ENCODE data around the gene SLC34A1.

SLC34A1 gene

DNA sequence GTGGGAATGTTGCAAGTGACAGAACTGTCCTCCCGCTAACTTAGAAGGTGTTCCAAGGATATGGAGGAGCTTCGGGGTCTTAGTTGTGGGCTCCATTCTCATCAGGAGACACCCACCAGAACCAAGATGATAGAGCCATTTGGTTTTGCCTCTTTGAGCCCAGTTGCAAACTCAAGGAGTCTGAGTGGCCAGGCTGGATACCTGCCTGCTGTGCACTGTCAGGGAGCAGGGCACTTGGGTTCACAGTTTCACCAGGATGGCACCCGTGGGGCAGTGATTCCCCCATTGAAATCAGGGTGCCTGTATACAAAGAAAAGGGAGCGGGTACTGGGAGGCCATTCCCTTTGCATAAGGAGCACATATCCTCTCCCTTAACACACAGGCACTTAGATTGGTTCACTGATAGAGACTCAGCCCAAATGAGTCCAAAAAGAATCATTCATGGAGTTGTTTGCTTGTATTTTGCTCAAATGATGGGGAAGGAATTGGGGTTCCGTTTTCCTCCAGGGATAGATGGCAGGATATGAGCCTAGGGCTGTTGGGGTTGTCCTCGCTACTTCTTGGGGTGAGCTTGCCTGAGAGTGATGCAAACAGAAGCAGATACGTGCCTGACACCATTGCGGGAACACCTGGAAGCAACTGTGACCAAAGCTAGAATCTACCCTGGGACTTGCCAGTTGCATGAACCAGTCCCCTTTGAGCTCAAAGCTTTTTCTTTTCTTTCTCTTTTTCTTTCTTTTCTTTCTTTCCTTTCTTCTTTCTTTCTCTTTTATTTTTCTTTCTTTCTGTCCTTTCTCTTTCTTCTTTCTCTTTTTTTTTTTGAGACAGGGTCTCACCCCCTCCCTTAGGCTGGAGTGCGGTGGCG lies 61.0 kb downstream of the SLC34A1 start:
- no peak overlapping the region for H3K4me3 ChIP-seq (ENCODE audit: low read depth, low read length)
- TF ChIP-seq CTCF (conservative IDR thresholded peaks at IDR 0.05; ENCODE audit: low read depth, low read length) = no peak
- no peak for DNase-seq (ENCODE audit: low read depth)

GRCh38 chr5:177445917-177446199 lies 61.6 kb downstream of the SLC34A1 start:
- H3K4me3 ChIP-seq (ENCODE audit: low read depth, low read length) = peak overlapping the region; percentile 64
- DNase-seq (ENCODE audit: low read depth) = no peak
- no peak for TF ChIP-seq CTCF (conservative IDR thresholded peaks at IDR 0.05; ENCODE audit: low read depth, low read length)

- H3K4me3 ChIP-seq (ENCODE audit: low read depth, low read length) = peak within 1 kb of the TSS; percentile 64
- no peak for TF ChIP-seq CTCF (conservative IDR thresholded peaks at IDR 0.05; ENCODE audit: low read depth, low read length)
- peak; percentile 55 for DNase-seq (ENCODE audit: low read depth)
Observed at GRCh38 chr5:177446200-177447065, 62.2 kb downstream of the SLC34A1 start, which contains the start of gene PRR7. Gene PRR7 (plus strand): TSS chr5:177446814. CDS start chr5:177455068, 8,254 bp downstream.

DNA sequence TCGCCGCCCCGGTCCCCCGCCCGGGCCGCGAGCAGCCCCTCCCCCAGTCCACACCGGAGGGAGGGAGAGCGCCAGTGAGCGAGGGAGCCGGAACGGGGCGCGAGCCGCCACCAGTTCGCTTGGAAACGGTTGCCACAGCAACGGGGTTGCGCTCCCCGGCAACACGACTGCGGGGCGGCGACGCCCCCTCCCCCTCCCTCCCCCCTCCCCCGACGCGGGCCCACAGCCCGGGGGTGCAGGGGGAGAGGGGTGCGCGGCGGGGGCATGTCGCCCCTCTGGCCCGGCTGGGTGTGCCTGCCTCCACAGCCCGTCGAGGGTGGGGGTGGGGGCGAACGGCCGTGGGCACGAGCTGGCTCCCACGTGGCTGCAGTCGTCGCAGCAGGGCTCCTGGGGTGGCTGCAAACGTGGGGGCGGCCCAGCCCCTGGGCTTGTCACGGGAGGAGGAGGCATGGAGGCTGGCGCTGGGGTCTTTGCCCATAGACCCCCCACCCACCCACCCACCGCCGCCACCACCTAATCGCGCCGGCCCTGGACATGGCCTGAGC lies 62.9 kb downstream of the SLC34A1 start:
- TF ChIP-seq CTCF (conservative IDR thresholded peaks at IDR 0.05; ENCODE audit: low read depth, low read length) = no peak

GRCh38 chr5:177447611-177448243 lies 63.5 kb downstream of the SLC34A1 start:
- H3K4me3 ChIP-seq (ENCODE audit: low read depth, low read length) = peak overlapping the region; percentile 24
- no peak for DNase-seq (ENCODE audit: low read depth)
- no peak for TF ChIP-seq CTCF (conservative IDR thresholded peaks at IDR 0.05; ENCODE audit: low read depth, low read length)

More for the DNA sequence above, 62.9 kb downstream of the SLC34A1 start:
- DNase-seq (ENCODE audit: low read depth) = peak; percentile 42
- H3K4me3 ChIP-seq (ENCODE audit: low read depth, low read length) = peak overlapping the region; percentile 64

All from choroid plexus epithelial cell (primary cell).